HepG2 (cell line): ENCODE data around the gene ARL5C. TPM values are rescaled to one million over a fixed set of nuclear protein-coding genes. Genes with fewer than 3 reads are reported as not detected.

Experiments
- ATAC-seq: fragments of 200-7000 bp; cut with Tn5 transposase; 3 replicates; pipeline ENCODE4 v1.9.1; 2020; ENCODE audit warnings: mild to moderate bottlenecking, moderate library complexity
- BruUV-seq: library from RNA; stranded (reverse); fragments of 400-500 nt; replicated peaks from 2 replicates; lab custom pipeline; 2021; lab: Mats Ljungman, UMichigan
- CTCF ChIA-PET: fragments of 300-600 bp; formaldehyde crosslinking; extraction: SDS; loops from one replicate; lab custom pipeline; 2021; ENCODE audit warnings: low total read pairs, inconsistent platforms, low intra/inter-chr PET ratio; lab: Yijun Ruan, JAX
- POLR2A ChIA-PET: fragments of 350-600 bp; sonication (Branson Sonifier 250); formaldehyde crosslinking; loops from one replicate; lab custom pipeline; 2020; ENCODE audit warnings: antibody characterized with exemption, inconsistent platforms; lab: Yijun Ruan, JAX
- DNase-seq: peaks from one replicate; pipeline ENCODE4 v3.0.0-alpha.2; 2015; ENCODE audit warnings: low spot score
- FAIRE-seq: peaks from 3 replicates; lab custom pipeline; 2011; peaks lifted over from hg19 to GRCh38; lab: Jason Lieb, UNC
- H2AFZ ChIP-seq: one replicate; pipeline ENCODE4 v1.6.1; 2011; ENCODE audit warnings: low read length, inconsistent platforms
- H3K27ac ChIP-seq: fragments of 300-600 bp; 3 replicates; pipeline ENCODE4 v1.8.0; 2011; ENCODE audit warnings: mixed run types, mild to moderate bottlenecking, mixed read lengths, low read length, inconsistent platforms; ENCODE audit not compliant: insufficient read depth; ENCODE audit errors: extremely low read length
- H3K27me3 ChIP-seq, 2 experiments: fragments of 200-600 bp in 1 of 2; 2 replicates in 1 of 2; 3 replicates in 1 of 2; pipeline versions ENCODE4 v1.6.0 to v1.8.0; 2011; ENCODE audit warnings: low read length in 2 of 2, mild to moderate bottlenecking in 2 of 2, moderate library complexity in 2 of 2, inconsistent platforms in 1 of 2; ENCODE audit not compliant: insufficient read depth in 2 of 2, control insufficient read depth in 1 of 2
- H3K36me3 ChIP-seq, 2 experiments: fragments of 200-600 bp in 1 of 2; replicated peaks in 1 of 2; 2 replicates in 1 of 2; 3 replicates in 1 of 2; pipeline versions ENCODE4 v1.5.1 to v1.8.0; 2011; ENCODE audit warnings: low read length in 2 of 2, inconsistent platforms in 1 of 2; ENCODE audit not compliant: insufficient read depth in 2 of 2, control insufficient read depth in 1 of 2
- H3K4me1 ChIP-seq: 2 replicates; pipeline ENCODE4 v1.5.1; 2012; ENCODE audit warnings: low read length, inconsistent platforms; ENCODE audit not compliant: insufficient read depth
- H3K4me2 ChIP-seq: 2 replicates; pipeline ENCODE4 v1.6.0; 2011; ENCODE audit warnings: low read depth, low read length, inconsistent platforms
- H3K4me3 ChIP-seq, 3 experiments: fragments of 200-600 bp in 1 of 3; sonication (generic), shearing (Covaris generic) in 1 of 3; replicated peaks in 1 of 3; 2 replicates each; pipeline ENCODE4 v1.5.1; 2011 to 2016; ENCODE audit warnings: low read length in 3 of 3, inconsistent platforms in 2 of 3, low read depth in 2 of 3, mild to moderate bottlenecking in 2 of 3, control low read depth in 1 of 3, mixed read lengths in 1 of 3; ENCODE audit not compliant: insufficient read depth in 1 of 3
- H3K79me2 ChIP-seq: one replicate; pipeline ENCODE4 v1.6.1; 2011; ENCODE audit warnings: low read length, inconsistent platforms; ENCODE audit not compliant: insufficient read depth
- H3K9ac ChIP-seq: 2 replicates; pipeline ENCODE4 v1.6.0; 2011; ENCODE audit warnings: mild to moderate bottlenecking, low read depth, low read length, inconsistent platforms; ENCODE audit not compliant: insufficient read depth
- H3K9me3 ChIP-seq: 2 replicates; pipeline ENCODE4 v1.5.1; 2012; ENCODE audit warnings: mild to moderate bottlenecking, low read length
- H4K20me1 ChIP-seq: 2 replicates; pipeline ENCODE4 v1.6.0; 2011; ENCODE audit warnings: inconsistent platforms, mild to moderate bottlenecking, low read length, moderate library complexity; ENCODE audit not compliant: insufficient read depth
- AFF4 ChIP-seq: sonication (generic); formaldehyde crosslinking; IDR thresholded peaks from 2 replicates; pipeline ENCODE4 v1.4.0; 2020; ENCODE audit warnings: missing genetic modification reagents
- ARNTL ChIP-seq: sonication (generic); formaldehyde crosslinking; IDR thresholded peaks from 2 replicates; pipeline ENCODE4 v1.4.0; 2020; ENCODE audit warnings: mild to moderate bottlenecking, missing genetic modification reagents
- CHCHD3 ChIP-seq: sonication (generic); formaldehyde crosslinking; IDR thresholded peaks from 2 replicates; pipeline ENCODE4 v1.8.0; 2022; ENCODE audit warnings: mild to moderate bottlenecking, missing genetic modification reagents, moderate library complexity
- FLYWCH1 ChIP-seq: sonication (generic); formaldehyde crosslinking; IDR thresholded peaks from 2 replicates; pipeline ENCODE4 v1.8.1; 2023; ENCODE audit warnings: mild to moderate bottlenecking, missing genetic modification reagents
- KDM5B ChIP-seq: sonication (generic); formaldehyde crosslinking; IDR thresholded peaks from 2 replicates; pipeline ENCODE4 v1.4.0; 2020; ENCODE audit warnings: missing genetic modification reagents, mild to moderate bottlenecking, borderline replicate concordance
- KDM6A ChIP-seq: IDR thresholded peaks from 2 replicates; pipeline ENCODE4 v1.6.1; 2016; ENCODE audit warnings: low read depth
- MTERF4 ChIP-seq: sonication (generic); formaldehyde crosslinking; IDR thresholded peaks from 2 replicates; pipeline ENCODE4 v1.8.0; 2023; ENCODE audit warnings: mild to moderate bottlenecking, missing genetic modification reagents
- NFE2 ChIP-seq: sonication (generic); formaldehyde crosslinking; IDR thresholded peaks from 2 replicates; pipeline ENCODE4 v1.4.0; 2020; ENCODE audit warnings: missing genetic modification reagents
- NFIB ChIP-seq: sonication (generic); formaldehyde crosslinking; IDR thresholded peaks from 2 replicates; pipeline ENCODE4 v1.9.0; 2021; ENCODE audit warnings: missing genetic modification reagents, mild to moderate bottlenecking, borderline replicate concordance
- PHF20 ChIP-seq: sonication (generic); formaldehyde crosslinking; IDR thresholded peaks from 2 replicates; pipeline ENCODE4 v1.5.0; 2020; ENCODE audit warnings: mild to moderate bottlenecking, missing genetic modification reagents
- TGIF2 ChIP-seq: IDR thresholded peaks from 2 replicates; pipeline ENCODE4 v1.6.1; 2016; ENCODE audit warnings: control low read depth, missing compliant biosample characterization
- USF2 ChIP-seq, 2 experiments: sonication (generic) in 1 of 2; formaldehyde crosslinking in 1 of 2; IDR thresholded peaks; 2 replicates each; pipeline versions ENCODE4 v1.5.1 to v1.6.1; 2011 to 2020; ENCODE audit warnings: borderline replicate concordance in 1 of 2, low read depth in 1 of 2, low read length in 1 of 2, mild to moderate bottlenecking in 1 of 2, missing genetic modification reagents in 1 of 2, moderate library complexity in 1 of 2
- ZBTB39 ChIP-seq: sonication (generic); formaldehyde crosslinking; IDR thresholded peaks from 2 replicates; pipeline ENCODE4 v1.5.0; 2020; ENCODE audit warnings: missing genetic modification reagents
- ZNF24 ChIP-seq: fragments of 450-650 bp; IDR thresholded peaks from 2 replicates; pipeline ENCODE4 v1.6.1; 2017; ENCODE audit warnings: antibody characterized with exemption, mild to moderate bottlenecking
- ZNF383 ChIP-seq: sonication (generic); formaldehyde crosslinking; IDR thresholded peaks from 2 replicates; pipeline ENCODE4 v1.4.0; 2020; ENCODE audit warnings: missing genetic modification reagents, mild to moderate bottlenecking, borderline replicate concordance
- WGBS: methylation state at CpG from one replicate; pipeline ENCODE4 v1.1.6; 2017; ENCODE audit warnings: low lambda C conversion rate; 5-methylcytosine and 5-hydroxymethylcytosine counted together
- in situ Hi-C: cut with HindIII; loops from 2 replicates; pipeline ENCODE4 v1.10.0; 2017; ENCODE audit warnings: low pct_unique_long_range_greater_than_20kb; ENCODE audit not compliant: extremely low pct_ligation_motif_present
- intact Hi-C: fragments of 100-400 bp; cut with micrococcal nuclease; formaldehyde crosslinking; loops from one replicate; pipeline ENCODE4 v1.10.0; 2022; ENCODE audit not compliant: unreplicated experiment
- polyA plus RNA-seq, 8 experiments: library from polyadenylated mRNA; depleted of rRNA in 3 of 8; stranded (reverse) in 7 of 8; unstranded in 1 of 8; fragments of >200 nt; fragmentation: Illumina TruSeq in 4 of 8; extraction: Trizol in 4 of 8; gene quantifications; 2 replicates each; pipeline versions ENCODE4 v1.2.1 to v1.2.3, GENCODE V29; 2011 to 2016; ENCODE audit warnings: low read depth in 4 of 8, missing spikeins in 1 of 8, mixed read lengths in 1 of 8; ENCODE audit not compliant: insufficient read depth in 1 of 8
- total RNA-seq, 5 experiments: library from RNA; depleted of rRNA; stranded (reverse); fragments of >200 nt; fragmentation: Illumina TruSeq; extraction: Trizol; gene quantifications; 2 replicates each; pipeline ENCODE4 v1.2.3, GENCODE V29; 2016; ENCODE audit warnings: low read depth in 1 of 5

Gene ARL5C
- total and polyA plus RNA-seq, 2 of the 13 experiments (the other 11 are each of a cell fraction or from before 2014, with no cell fraction given), result not detected

GRCh38 chr17:39115135-39115534 is 50.8 kb downstream of the ARL5C start (continued):
- TF ChIP-seq USF2 (IDR thresholded peaks at IDR 0.05; ENCODE audit: low read depth, low read length), result no peak
- peak; percentile 55; the same call in 1 of the 2 replicates for TF ChIP-seq USF2 (CRISPR knock-in tag; IDR thresholded peaks at IDR 0.05; ENCODE audit: borderline replicate concordance)
- 0 out of 2 replicates have a peak, but pooled peaks have one; percentile 47 for TF ChIP-seq NFE2
- TF ChIP-seq KDM6A (CRISPR knock-in tag), result no peak
- TF ChIP-seq CHCHD3 (CRISPR knock-in tag), result no peak

GRCh38 chr17:39114723-39115122 is 51.2 kb downstream of the ARL5C start:
- H3K27ac ChIP-seq, result no peak overlapping the region
- ATAC-seq (no peak), DNase-seq (no peak), FAIRE-seq (no peak)
- POLR2A ChIA-PET, result interaction anchor here (1.7 kb wide), 1 partner anchor 10 kb away, joined by 4 read pairs; no protein-coding TSS in a partner anchor
- no peaks in the 10 kb centered on the region for H3K36me3 ChIP-seq
- H3K79me2 ChIP-seq, result no peaks in the 10 kb centered on the region
- CTCF ChIA-PET, result no interaction called here
- WGBS, result 56% methylated on average over 12 of the region's 14 CpGs
- no peak overlapping the region for H2AFZ ChIP-seq
- H3K9ac ChIP-seq, result no peak overlapping the region
- no peak overlapping the region for H3K4me3 ChIP-seq
- peaks cover 9% of the 10 kb centered on the region for H3K4me1 ChIP-seq
- H3K9me3 ChIP-seq, result no peaks in the 10 kb centered on the region
- intact Hi-C loops, result no loop called here
- H3K4me2 ChIP-seq, result no peak overlapping the region; the same call in 1 of the 2 replicates
- no peaks in the 10 kb centered on the region for H4K20me1 ChIP-seq
- in situ Hi-C loops, result no loop called here
- peaks cover 6 to 47% of the 10 kb centered on the region in 2 experiments for H3K27me3 ChIP-seq
- no TSS peak for BruUV-seq
- no peak for TF ChIP-seq NFIB (CRISPR knock-in tag)
- TF ChIP-seq MTERF4 (CRISPR knock-in tag), result no peak
- no peak for TF ChIP-seq ARNTL (CRISPR knock-in tag)
- no peak for TF ChIP-seq ZNF24
- TF ChIP-seq TGIF2 (CRISPR knock-in tag), result no peak
- TF ChIP-seq ZNF383 (CRISPR knock-in tag), result no peak
- TF ChIP-seq ZBTB39 (CRISPR knock-in tag), result no peak
- no peak for TF ChIP-seq PHF20 (CRISPR knock-in tag)
- no peak for TF ChIP-seq FLYWCH1 (CRISPR knock-in tag)
- no peak for TF ChIP-seq KDM5B (CRISPR knock-in tag)
- no peak for TF ChIP-seq AFF4 (CRISPR knock-in tag)
